GM12872 (cell line): ENCODE data around the gene PTPRA.

Experiments used
- TF ChIP-seq, protein P1 (sequence below): IDR thresholded peaks from 3 replicates; pipeline ENCODE4 v1.5.1; 2011; ENCODE audit warnings: low read depth, mild to moderate bottlenecking, low read length, moderate library complexity; ENCODE audit not compliant: insufficient read depth

PTPRA gene

DNA sequence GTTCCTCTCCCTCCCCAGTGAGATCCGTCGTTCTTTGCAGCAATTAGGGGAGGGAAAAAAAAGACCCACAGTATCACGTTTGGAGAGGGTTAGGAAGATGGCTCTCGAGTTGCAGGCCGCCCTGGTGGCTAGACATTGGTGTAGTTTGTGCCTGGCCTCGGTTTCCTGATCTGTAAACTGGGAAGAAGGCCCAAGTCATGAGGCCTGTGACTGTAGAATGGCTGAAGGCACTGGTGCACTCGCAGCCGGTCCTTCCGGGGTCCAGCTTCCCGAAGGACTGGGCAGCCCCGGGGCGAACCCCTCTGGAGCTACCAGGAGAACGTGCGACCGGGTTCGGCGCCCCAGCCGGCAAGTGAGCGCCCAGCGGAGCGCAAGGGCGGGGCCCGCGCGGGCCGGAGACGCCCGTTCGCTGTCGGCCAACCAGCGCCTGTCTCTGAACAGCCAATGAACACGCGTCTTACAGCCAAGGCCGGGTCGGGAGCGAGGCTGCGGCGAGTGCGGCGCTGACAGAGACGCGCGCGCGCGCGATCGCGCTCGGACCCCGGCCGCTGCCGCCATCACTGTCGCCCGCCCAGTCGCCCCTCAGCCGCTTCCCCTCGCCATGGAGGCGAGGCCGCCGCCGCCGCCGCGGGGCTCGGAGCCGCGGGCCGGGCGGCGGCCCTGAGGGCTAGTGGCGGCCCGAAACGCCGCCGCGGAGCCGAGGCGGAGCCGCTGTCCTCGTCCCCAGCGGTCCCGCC lies at the start of gene PTPRA:
TSS of gene PTPRA (plus strand) at position 472 of the 737 bp plus-strand sequence. CDS start 90,797 bp downstream, outside the sequence.
- TF ChIP-seq, protein P1, sequence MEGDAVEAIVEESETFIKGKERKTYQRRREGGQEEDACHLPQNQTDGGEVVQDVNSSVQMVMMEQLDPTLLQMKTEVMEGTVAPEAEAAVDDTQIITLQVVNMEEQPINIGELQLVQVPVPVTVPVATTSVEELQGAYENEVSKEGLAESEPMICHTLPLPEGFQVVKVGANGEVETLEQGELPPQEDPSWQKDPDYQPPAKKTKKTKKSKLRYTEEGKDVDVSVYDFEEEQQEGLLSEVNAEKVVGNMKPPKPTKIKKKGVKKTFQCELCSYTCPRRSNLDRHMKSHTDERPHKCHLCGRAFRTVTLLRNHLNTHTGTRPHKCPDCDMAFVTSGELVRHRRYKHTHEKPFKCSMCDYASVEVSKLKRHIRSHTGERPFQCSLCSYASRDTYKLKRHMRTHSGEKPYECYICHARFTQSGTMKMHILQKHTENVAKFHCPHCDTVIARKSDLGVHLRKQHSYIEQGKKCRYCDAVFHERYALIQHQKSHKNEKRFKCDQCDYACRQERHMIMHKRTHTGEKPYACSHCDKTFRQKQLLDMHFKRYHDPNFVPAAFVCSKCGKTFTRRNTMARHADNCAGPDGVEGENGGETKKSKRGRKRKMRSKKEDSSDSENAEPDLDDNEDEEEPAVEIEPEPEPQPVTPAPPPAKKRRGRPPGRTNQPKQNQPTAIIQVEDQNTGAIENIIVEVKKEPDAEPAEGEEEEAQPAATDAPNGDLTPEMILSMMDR: 0 out of 3 replicates have a peak, but pooled peaks have one; percentile 18

DNA sequence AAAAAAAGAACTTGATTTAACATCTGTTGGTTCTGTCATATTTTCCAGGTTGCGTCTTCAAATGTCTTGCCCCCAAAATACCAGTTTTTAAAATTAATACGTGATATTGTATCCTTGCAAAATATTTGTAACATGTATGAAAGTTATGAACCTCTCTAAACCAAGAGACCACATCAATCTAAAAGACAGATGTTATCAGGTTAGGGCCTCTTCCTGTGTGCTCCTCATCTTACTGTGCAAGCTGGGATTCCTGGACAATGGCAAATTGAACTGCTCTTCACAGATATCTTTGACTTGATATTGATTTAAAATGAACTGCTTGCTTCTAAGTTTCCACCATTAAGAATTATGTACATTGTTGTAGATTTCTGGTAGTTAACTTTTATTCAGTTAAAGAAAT lies 47.5 kb upstream of the PTPRA start:
- TF ChIP-seq, protein P1: no peak

DNA sequence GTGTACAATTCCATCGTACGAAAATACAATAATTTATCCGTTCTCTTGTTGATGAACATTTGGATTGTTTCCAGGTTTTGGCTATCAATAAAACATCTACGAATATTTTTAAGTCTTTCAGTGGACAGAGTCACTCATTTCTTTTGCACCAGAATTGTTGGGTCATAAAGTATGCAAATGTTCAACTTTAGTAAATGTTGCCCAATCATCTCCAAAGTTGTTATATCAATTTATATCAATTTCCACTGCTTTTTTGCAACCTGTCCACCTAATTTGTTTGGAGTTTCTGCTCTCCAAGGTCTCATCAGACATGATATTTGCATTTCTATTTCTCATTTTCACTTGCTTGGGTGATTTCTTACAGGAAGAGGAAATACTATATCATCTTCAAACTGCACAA lies 46.6 kb upstream of the PTPRA start:
- TF ChIP-seq, protein P1: no peak

GRCh38 chr20:2829376-2829775 lies 43.9 kb upstream of the PTPRA start:
- TF ChIP-seq, protein P1: no peak

DNA sequence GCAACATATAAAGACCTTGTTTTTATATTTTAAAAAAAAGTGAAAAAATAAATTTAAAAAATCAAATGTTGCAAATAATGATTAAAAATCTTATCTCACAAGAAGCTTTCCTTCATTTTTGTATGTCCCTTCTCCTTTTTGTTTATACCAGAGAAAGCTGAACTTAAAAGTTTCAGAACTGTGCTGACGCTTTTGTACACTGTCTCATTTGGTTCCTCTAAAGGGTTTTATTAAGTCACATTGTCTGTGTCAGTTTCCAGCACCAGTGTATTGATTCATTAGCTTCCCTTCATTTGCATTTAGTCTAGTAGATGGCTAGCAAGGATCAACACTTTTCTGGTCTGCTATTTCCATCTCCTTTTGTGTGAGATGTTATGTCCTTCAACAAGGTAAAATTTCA lies 39.5 kb upstream of the PTPRA start:
- TF ChIP-seq, protein P1: no peak

DNA sequence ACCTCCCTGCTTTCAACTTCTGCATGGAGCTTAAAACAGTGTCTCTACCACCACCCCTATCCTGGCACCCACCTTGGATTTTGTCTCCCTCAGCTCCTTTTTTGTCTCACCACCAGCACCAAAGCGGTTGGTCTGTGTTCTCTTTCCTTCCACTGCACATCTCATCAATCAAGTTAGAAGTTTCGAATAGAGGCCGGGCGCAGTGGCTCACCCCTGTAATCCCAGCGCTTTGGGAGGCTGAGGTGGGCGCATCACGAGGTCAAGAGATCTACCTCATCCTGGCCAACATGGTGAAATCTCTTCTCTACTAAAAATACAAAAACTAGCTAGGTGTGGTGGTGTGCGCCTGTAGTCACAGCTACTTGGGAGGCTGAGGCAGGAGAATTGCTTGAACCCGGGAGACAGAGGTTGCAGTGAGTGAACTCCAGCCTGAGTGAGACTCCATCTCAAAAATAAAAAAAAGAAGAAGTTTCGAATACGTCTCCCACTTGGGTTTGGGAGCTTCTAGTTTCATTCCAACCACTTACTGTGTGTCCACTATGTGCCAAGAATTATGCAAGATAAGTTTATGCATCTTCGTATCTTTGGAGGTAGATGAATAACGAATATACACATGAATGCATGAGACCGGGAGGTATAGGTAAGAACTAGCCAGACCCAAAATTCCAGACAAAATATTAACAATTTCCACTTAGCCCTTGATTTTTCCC lies 38.7 kb upstream of the PTPRA start:
- TF ChIP-seq, protein P1: no peak

DNA sequence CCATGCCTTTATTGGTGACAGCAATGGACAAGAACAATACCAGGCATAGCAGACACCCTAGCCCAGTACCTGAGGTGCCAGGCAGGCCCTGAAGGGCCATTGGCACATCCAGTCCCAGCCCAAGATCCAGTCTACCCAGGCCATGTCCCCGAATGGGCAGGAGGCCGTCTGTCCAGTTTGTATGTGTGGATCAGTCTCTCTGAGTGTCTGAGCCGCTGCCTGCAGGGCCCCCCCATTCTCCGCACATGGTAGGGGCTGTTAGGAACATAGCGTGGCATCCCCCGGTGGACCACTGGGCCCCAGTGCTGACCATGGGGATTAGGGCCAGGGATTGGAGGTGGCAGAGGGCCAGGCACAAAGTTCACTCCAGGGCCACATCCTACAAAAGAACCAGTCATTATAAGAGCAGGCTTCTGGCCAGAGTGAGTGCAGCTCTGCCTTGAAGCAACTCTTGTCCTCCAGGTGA lies 37.9 kb upstream of the PTPRA start:
- TF ChIP-seq, protein P1: no peak
